ENCODE data around the gene CXorf38. TPM values are rescaled to one million over a fixed set of nuclear protein-coding genes. Genes with fewer than 3 reads are reported as not detected.

Gene CXorf38
- polyA plus RNA-seq, 2 donors, result 4.0 to 4.6 TPM

DNA sequence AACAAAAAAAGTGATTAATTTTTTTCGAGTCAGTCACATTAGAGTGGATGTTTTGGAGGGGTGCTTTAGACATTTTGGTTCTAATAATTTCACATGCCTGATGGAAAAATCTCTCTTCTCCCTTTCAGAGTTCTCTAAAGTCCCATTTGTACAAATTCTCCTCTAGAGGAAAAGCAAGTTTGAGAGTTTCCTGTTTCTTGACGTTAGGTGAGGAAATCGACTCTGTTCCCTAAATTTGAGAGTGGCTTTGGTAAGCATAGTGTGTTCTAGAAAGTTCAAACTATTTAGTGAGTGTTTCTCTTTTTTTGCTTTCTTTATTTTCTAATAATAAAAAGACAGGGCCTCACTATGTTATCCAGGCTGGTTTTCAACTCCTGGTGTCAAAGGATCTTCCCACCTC lies 68.2 kb downstream of the CXorf38 start:
- 64% methylated on average over 3 of the region's 3 CpGs for WGBS, 2 donors
- Histone ChIP-seq H3K4me3 (ENCODE audit: low read depth in 1 of 2, low read length in 2 of 2) (no peak overlapping the region), H3K36me3 (ENCODE audit: control insufficient read depth in 2 of 2, insufficient read depth in 2 of 2, low read length in 1 of 2) (no peaks in the 10 kb centered on the region), H3K4me1 (ENCODE audit: control insufficient read depth in 2 of 2, insufficient read depth in 2 of 2, low read length in 1 of 2) (peaks cover 0 to 3% of the 10 kb centered on the region in 2 donors), H3K9me3 (ENCODE audit: control insufficient read depth in 2 of 2, insufficient read depth in 1 of 2, low read depth in 1 of 2, low read length in 1 of 2) (peaks cover 0 to 3% of the 10 kb centered on the region in 2 donors), H3K27me3 (ENCODE audit: control insufficient read depth in 1 of 2, insufficient read depth in 2 of 2, low read length in 2 of 2) (no peaks in the 10 kb centered on the region), H3K27ac (ENCODE audit: low read depth in 2 of 2, low read length in 1 of 2) (no peak overlapping the region)

DNA sequence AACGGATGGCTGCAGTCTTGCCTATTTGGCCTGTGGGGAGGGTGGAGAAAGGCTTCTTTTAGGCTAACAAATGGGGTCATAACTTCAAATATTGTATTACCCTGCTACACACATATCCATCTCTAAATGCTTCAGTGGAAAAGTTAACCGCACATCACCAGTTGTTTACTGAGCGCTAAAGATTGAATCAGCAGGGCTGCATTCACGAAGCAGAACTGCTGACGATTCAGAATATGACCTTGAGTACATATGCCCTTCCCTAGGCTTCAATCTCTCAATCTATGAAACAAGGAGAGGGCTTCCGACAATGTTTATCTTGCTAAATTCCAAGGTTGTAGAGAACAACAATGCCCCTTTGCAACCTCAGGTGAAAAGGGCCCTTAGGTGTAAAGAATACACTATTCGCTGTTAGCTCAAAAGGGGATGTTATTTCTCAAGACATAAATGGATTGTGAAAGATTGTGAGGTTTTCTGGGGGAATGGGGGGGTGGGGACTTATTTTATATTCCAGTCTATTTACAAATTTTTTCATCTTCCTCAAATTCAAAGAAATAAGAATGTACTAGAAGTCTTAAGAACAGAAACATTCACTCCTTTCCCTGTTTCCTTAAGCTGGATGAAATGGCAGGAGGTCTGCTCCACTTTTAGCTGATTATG lies 69.2 kb downstream of the CXorf38 start:
- H3K4me1 ChIP-seq (ENCODE audit: control insufficient read depth in 2 of 2, insufficient read depth in 2 of 2, low read length in 1 of 2), result peaks cover 0 to 3% of the 10 kb centered on the region in 2 donors
- no peak overlapping the region for H3K4me3 ChIP-seq (ENCODE audit: low read depth in 1 of 2, low read length in 2 of 2)
- no peaks in the 10 kb centered on the region for H3K27me3 ChIP-seq (ENCODE audit: control insufficient read depth in 1 of 2, insufficient read depth in 2 of 2, low read length in 2 of 2)
- peaks cover 0 to 3% of the 10 kb centered on the region in 2 donors for H3K9me3 ChIP-seq (ENCODE audit: control insufficient read depth in 2 of 2, insufficient read depth in 1 of 2, low read depth in 1 of 2, low read length in 1 of 2)
- 69 to 71% methylated on average over 7 of the region's 7 CpGs for WGBS, 2 donors
- no peak overlapping the region for H3K27ac ChIP-seq (ENCODE audit: low read depth in 2 of 2, low read length in 1 of 2)
- no peaks in the 10 kb centered on the region for H3K36me3 ChIP-seq (ENCODE audit: control insufficient read depth in 2 of 2, insufficient read depth in 2 of 2, low read length in 1 of 2)

Other genes with a start within 250 kb of the CXorf38 start
- gene ATP6AP2, start 66.6 kb downstream of the CXorf38 start, polyA plus RNA-seq, result 10 to 100 TPM; 50.9 to 51.5 TPM
- not detected for gene MPC1L, start 24.1 kb downstream of the CXorf38 start, polyA plus RNA-seq
- 1 to 10 TPM; 7.4 to 9.8 TPM for gene MED14, start 88.0 kb upstream of the CXorf38 start, polyA plus RNA-seq

Measured in esophagus (tissue), 2 donors.